H9 (cell line): Measurements from ENCODE around the gene CDYL2. TPM values are rescaled to one million over a fixed set of nuclear protein-coding genes. Genes with fewer than 3 reads are reported as not detected.

Experiments
- DNase-seq: peaks from one replicate; pipeline ENCODE4 v3.0.0-alpha.2; 2017
- H2AFZ ChIP-seq: one replicate; pipeline ENCODE4 v1.6.1; 2013; ENCODE audit warnings: mild to moderate bottlenecking, low read length, control low read depth, moderate library complexity
- H2AK5ac ChIP-seq: 2 replicates; pipeline ENCODE4 v1.6.1; 2013; ENCODE audit warnings: low read length, control low read depth, mixed read lengths; ENCODE audit not compliant: insufficient read length
- H2BK120ac ChIP-seq: one replicate; pipeline ENCODE4 v1.6.1; 2013; ENCODE audit warnings: low read depth, mild to moderate bottlenecking, low read length, control low read depth, inconsistent platforms; ENCODE audit not compliant: poor library complexity, severe bottlenecking
- H2BK12ac ChIP-seq: 2 replicates; pipeline ENCODE4 v1.6.1; 2013; ENCODE audit warnings: low read length, control low read depth, mixed read lengths, low read depth; ENCODE audit not compliant: insufficient read length
- H2BK15ac ChIP-seq: 2 replicates; pipeline ENCODE4 v1.6.1; 2013; ENCODE audit warnings: low read depth, low read length, control low read depth
- H2BK20ac ChIP-seq: one replicate; pipeline ENCODE4 v1.6.1; 2013; ENCODE audit warnings: low read depth, mild to moderate bottlenecking, low read length, control low read depth, inconsistent platforms; ENCODE audit not compliant: poor library complexity, severe bottlenecking
- H2BK5ac ChIP-seq: 2 replicates; pipeline ENCODE4 v1.6.1; 2013; ENCODE audit warnings: low read length, control low read depth, mixed read lengths; ENCODE audit not compliant: insufficient read length
- H3K14ac ChIP-seq: 2 replicates; pipeline ENCODE4 v1.6.1; 2013; ENCODE audit warnings: low read length, control low read depth; ENCODE audit not compliant: insufficient read depth
- H3K18ac ChIP-seq: 2 replicates; pipeline ENCODE4 v1.6.1; 2013; ENCODE audit warnings: low read depth, mild to moderate bottlenecking, mixed read lengths, low read length, control low read depth; ENCODE audit not compliant: insufficient read length
- H3K23ac ChIP-seq: 2 replicates; pipeline ENCODE4 v1.6.1; 2013; ENCODE audit warnings: low read length, control low read depth, mixed read lengths, low read depth; ENCODE audit not compliant: insufficient read length
- H3K23me2 ChIP-seq: 2 replicates; pipeline ENCODE4 v1.6.1; 2013; ENCODE audit warnings: low read depth, mild to moderate bottlenecking, mixed read lengths, low read length, control low read depth; ENCODE audit not compliant: insufficient read length, poor library complexity, severe bottlenecking
- H3K27ac ChIP-seq: 2 replicates; pipeline ENCODE4 v1.5.1; 2013; ENCODE audit warnings: low read length, control low read depth, mixed read lengths, low read depth; ENCODE audit not compliant: insufficient read length
- H3K27me3 ChIP-seq: 2 replicates; pipeline ENCODE4 v1.6.1; 2013; ENCODE audit warnings: low read length, control low read depth, inconsistent platforms; ENCODE audit not compliant: insufficient read depth
- H3K4ac ChIP-seq: 2 replicates; pipeline ENCODE4 v1.6.1; 2013; ENCODE audit warnings: low read depth, mild to moderate bottlenecking, control low read depth, inconsistent platforms, low read length, moderate library complexity
- H3K4me1 ChIP-seq: 2 replicates; pipeline ENCODE4 v1.6.1; 2013; ENCODE audit warnings: low read length, control low read depth, inconsistent platforms; ENCODE audit not compliant: insufficient read depth
- H3K4me2 ChIP-seq: 2 replicates; pipeline ENCODE4 v1.6.1; 2013; ENCODE audit warnings: low read length, control low read depth, mixed read lengths; ENCODE audit not compliant: insufficient read length, insufficient read depth
- H3K56ac ChIP-seq: 2 replicates; pipeline ENCODE4 v1.6.1; 2013; ENCODE audit warnings: low read depth, mild to moderate bottlenecking, mixed read lengths, low read length, control low read depth; ENCODE audit not compliant: insufficient read length
- H3K79me1 ChIP-seq: 2 replicates; pipeline ENCODE4 v1.6.1; 2013; ENCODE audit warnings: low read depth, mild to moderate bottlenecking, moderate library complexity, low read length, control low read depth, inconsistent platforms; ENCODE audit not compliant: insufficient read depth, poor library complexity, severe bottlenecking
- H3K79me2 ChIP-seq: 2 replicates; pipeline ENCODE4 v1.6.1; 2013; ENCODE audit warnings: low read length, control low read depth, inconsistent platforms; ENCODE audit not compliant: insufficient read depth
- H3K9ac ChIP-seq: 2 replicates; pipeline ENCODE4 v1.6.1; 2013; ENCODE audit warnings: low read length, control low read depth, mixed read lengths; ENCODE audit not compliant: insufficient read length; ENCODE audit errors: extremely low read depth
- H3K9me3 ChIP-seq: one replicate; pipeline ENCODE4 v1.6.1; 2013; ENCODE audit warnings: low read depth, low read length, inconsistent platforms; ENCODE audit not compliant: control insufficient read depth
- H3T11ph ChIP-seq: one replicate; pipeline ENCODE4 v1.6.1; 2013; ENCODE audit warnings: mild to moderate bottlenecking, low read length, control low read depth, inconsistent platforms
- H4K20me1 ChIP-seq: one replicate; pipeline ENCODE4 v1.6.1; 2013; ENCODE audit not compliant: control insufficient read depth, insufficient read length, insufficient read depth
- H4K5ac ChIP-seq: 2 replicates; pipeline ENCODE4 v1.6.1; 2013; ENCODE audit warnings: low read depth, mild to moderate bottlenecking, mixed read lengths, low read length, control low read depth; ENCODE audit not compliant: insufficient read length
- H4K8ac ChIP-seq: replicated peaks from 2 replicates; pipeline ENCODE4 v1.6.1; 2013; ENCODE audit warnings: low read length, control low read depth, mixed read lengths, low read depth; ENCODE audit not compliant: insufficient read length
- H4K91ac ChIP-seq: 2 replicates; pipeline ENCODE4 v1.6.1; 2013; ENCODE audit warnings: low read depth, mild to moderate bottlenecking, moderate library complexity, mixed read lengths, low read length, control low read depth; ENCODE audit not compliant: insufficient read length
- H3K27ac Mint-ChIP-seq, 3 experiments: 2 replicates in 2 of 3; 3 replicates in 1 of 3; pipeline ENCODE4 v1.8.0; 2020 to 2021; ENCODE audit warnings: mixed read lengths in 3 of 3, mild to moderate bottlenecking in 1 of 3, moderate library complexity in 1 of 3
- H3K27me3 Mint-ChIP-seq: 2 replicates; pipeline ENCODE4 v1.8.0; 2021; ENCODE audit warnings: low read depth, mild to moderate bottlenecking, moderate library complexity, mixed read lengths
- H3K36me3 Mint-ChIP-seq, 3 experiments: 2 replicates in 2 of 3; 3 replicates in 1 of 3; pipeline ENCODE4 v1.8.0; 2020 to 2021; ENCODE audit warnings: low read depth in 3 of 3, mixed read lengths in 3 of 3; ENCODE audit not compliant: insufficient read depth in 1 of 3
- H3K4me1 Mint-ChIP-seq, 2 experiments: 2 replicates each; pipeline ENCODE4 v1.8.0; 2020; ENCODE audit warnings: mixed read lengths in 2 of 2
- H3K4me3 Mint-ChIP-seq, 2 experiments: 2 replicates in 1 of 2; 3 replicates in 1 of 2; pipeline ENCODE4 v1.8.0; 2020 to 2021; ENCODE audit warnings: mild to moderate bottlenecking in 2 of 2, mixed read lengths in 2 of 2, moderate library complexity in 1 of 2
- H3K9me3 Mint-ChIP-seq, 2 experiments: 2 replicates in 1 of 2; 3 replicates in 1 of 2; pipeline ENCODE4 v1.8.0; 2020; ENCODE audit warnings: mild to moderate bottlenecking in 2 of 2, mixed read lengths in 2 of 2, moderate library complexity in 1 of 2
- CTCF ChIP-seq: fragments of 200-600 bp; sonication (generic); conservative IDR thresholded peaks from 3 replicates; pipeline ENCODE4 v1.8.0; 2021; ENCODE audit warnings: antibody characterized with exemption, mild to moderate bottlenecking
- WGBS: extraction: QIAGEN DNeasy Blood & Tissue Kit; methylation state at CpG from one replicate; pipeline ENCODE4 v1.1.7; 2013; ENCODE audit warnings: missing lambda C conversion rate, low lambda C conversion rate, mixed read lengths; ENCODE audit not compliant: insufficient read length; ENCODE audit errors: extremely low coverage; 5-methylcytosine and 5-hydroxymethylcytosine counted together
- total RNA-seq: library from RNA; stranded (reverse); gene quantifications from 2 replicates; pipeline ENCODE4 v1.2.1, GENCODE V29; 2021

CDYL2 gene
- total RNA-seq, 1 experiment from 2014 or later, result 4.2 TPM

DNA sequence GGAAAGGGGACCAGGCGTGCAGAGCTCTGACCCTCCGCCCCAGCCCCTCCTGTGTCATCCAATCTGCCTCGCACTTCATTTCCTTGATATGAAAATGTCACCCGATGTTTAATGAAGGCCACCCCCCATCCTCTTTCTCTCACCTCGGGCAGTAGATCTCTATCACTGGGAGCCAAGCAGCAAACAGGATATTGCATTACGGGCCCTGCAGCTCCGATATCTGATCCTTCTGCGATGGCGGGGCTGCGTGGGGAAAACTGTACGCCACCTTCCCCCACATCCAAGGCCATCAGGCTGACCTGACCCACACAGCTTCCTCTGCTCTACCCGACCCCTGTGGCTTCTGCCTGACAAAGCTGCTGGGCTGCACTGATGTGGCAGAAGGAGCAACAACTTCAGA is 188.7 kb downstream of the CDYL2 start:
- no peak overlapping the region for H2AK5ac ChIP-seq
- H2BK15ac ChIP-seq, result no peak overlapping the region
- no peak overlapping the region for H4K8ac ChIP-seq
- H3K79me2 ChIP-seq, result no peaks in the 10 kb centered on the region
- peaks cover 0 to 3% (median 0%) of the 10 kb centered on the region in 3 experiments; a peak in 2 of 7 replicates for H3K36me3 Mint-ChIP-seq
- no peak for DNase-seq
- no peak overlapping the region for H2BK120ac ChIP-seq
- no peak overlapping the region for H3K27ac Mint-ChIP-seq
- no peak overlapping the region for H2BK5ac ChIP-seq
- peaks cover 2 to 25% of the 10 kb centered on the region in 2 experiments; a peak in 4 of 5 replicates for H3K9me3 Mint-ChIP-seq
- H4K20me1 ChIP-seq, result no peaks in the 10 kb centered on the region
- no peaks in the 10 kb centered on the region for H3K4me1 ChIP-seq
- H3K18ac ChIP-seq, result no peak overlapping the region
- no peak overlapping the region for H3K23ac ChIP-seq
- no peaks in the 10 kb centered on the region for H3K79me1 ChIP-seq
- no peak overlapping the region for H4K91ac ChIP-seq
- H2AFZ ChIP-seq, result no peak overlapping the region
- H3K27me3 Mint-ChIP-seq, result no peaks in the 10 kb centered on the region; the same call in none of the 2 replicates
- no CpG with 5 or more reads among the region's 12 CpGs for WGBS
- H3K56ac ChIP-seq, result no peak overlapping the region
- H2BK20ac ChIP-seq, result no peak overlapping the region
- no peak overlapping the region for H3K9ac ChIP-seq
- H3K4ac ChIP-seq, result no peak overlapping the region
- H3K9me3 ChIP-seq, result no peaks in the 10 kb centered on the region
- no peaks in the 10 kb centered on the region for H3K23me2 ChIP-seq
- H3K27me3 ChIP-seq, result no peaks in the 10 kb centered on the region
- no peak overlapping the region for H3T11ph ChIP-seq
- H3K4me1 Mint-ChIP-seq, result peaks cover 0 to under 1% of the 10 kb centered on the region in 2 experiments; a peak in 1 of 4 replicates
- no peak overlapping the region for H3K14ac ChIP-seq
- no peak overlapping the region for H3K4me3 Mint-ChIP-seq
- H4K5ac ChIP-seq, result no peak overlapping the region
- H3K4me2 ChIP-seq, result no peak overlapping the region
- TF ChIP-seq CTCF, result no peak
- H3K27ac ChIP-seq, result no peak overlapping the region
- no peak overlapping the region for H2BK12ac ChIP-seq
